H9 (cell line): ENCODE measurements around the gene CFAP410. TPM values are rescaled to one million over a fixed set of nuclear protein-coding genes. Genes with fewer than 3 reads are reported as not detected.

Experiments used
- DNase-seq: peaks from one replicate; pipeline ENCODE4 v3.0.0-alpha.2; 2017
- H2AFZ ChIP-seq: one replicate; pipeline ENCODE4 v1.6.1; 2013; ENCODE audit warnings: mild to moderate bottlenecking, low read length, control low read depth, moderate library complexity
- H2AK5ac ChIP-seq: 2 replicates; pipeline ENCODE4 v1.6.1; 2013; ENCODE audit warnings: low read length, control low read depth, mixed read lengths; ENCODE audit not compliant: insufficient read length
- H2BK120ac ChIP-seq: one replicate; pipeline ENCODE4 v1.6.1; 2013; ENCODE audit warnings: low read depth, mild to moderate bottlenecking, low read length, control low read depth, inconsistent platforms; ENCODE audit not compliant: poor library complexity, severe bottlenecking
- H2BK12ac ChIP-seq: 2 replicates; pipeline ENCODE4 v1.6.1; 2013; ENCODE audit warnings: low read length, control low read depth, mixed read lengths, low read depth; ENCODE audit not compliant: insufficient read length
- H2BK15ac ChIP-seq: 2 replicates; pipeline ENCODE4 v1.6.1; 2013; ENCODE audit warnings: low read depth, low read length, control low read depth
- H2BK20ac ChIP-seq: one replicate; pipeline ENCODE4 v1.6.1; 2013; ENCODE audit warnings: low read depth, mild to moderate bottlenecking, low read length, control low read depth, inconsistent platforms; ENCODE audit not compliant: poor library complexity, severe bottlenecking
- H2BK5ac ChIP-seq: 2 replicates; pipeline ENCODE4 v1.6.1; 2013; ENCODE audit warnings: low read length, control low read depth, mixed read lengths; ENCODE audit not compliant: insufficient read length
- H3K14ac ChIP-seq: 2 replicates; pipeline ENCODE4 v1.6.1; 2013; ENCODE audit warnings: low read length, control low read depth; ENCODE audit not compliant: insufficient read depth
- H3K18ac ChIP-seq: 2 replicates; pipeline ENCODE4 v1.6.1; 2013; ENCODE audit warnings: low read depth, mild to moderate bottlenecking, mixed read lengths, low read length, control low read depth; ENCODE audit not compliant: insufficient read length
- H3K23ac ChIP-seq: 2 replicates; pipeline ENCODE4 v1.6.1; 2013; ENCODE audit warnings: low read length, control low read depth, mixed read lengths, low read depth; ENCODE audit not compliant: insufficient read length
- H3K23me2 ChIP-seq: 2 replicates; pipeline ENCODE4 v1.6.1; 2013; ENCODE audit warnings: low read depth, mild to moderate bottlenecking, mixed read lengths, low read length, control low read depth; ENCODE audit not compliant: insufficient read length, poor library complexity, severe bottlenecking
- H3K27ac ChIP-seq: 2 replicates; pipeline ENCODE4 v1.5.1; 2013; ENCODE audit warnings: low read length, control low read depth, mixed read lengths, low read depth; ENCODE audit not compliant: insufficient read length
- H3K27me3 ChIP-seq: 2 replicates; pipeline ENCODE4 v1.6.1; 2013; ENCODE audit warnings: low read length, control low read depth, inconsistent platforms; ENCODE audit not compliant: insufficient read depth
- H3K4ac ChIP-seq: 2 replicates; pipeline ENCODE4 v1.6.1; 2013; ENCODE audit warnings: low read depth, mild to moderate bottlenecking, control low read depth, inconsistent platforms, low read length, moderate library complexity
- H3K4me1 ChIP-seq: 2 replicates; pipeline ENCODE4 v1.6.1; 2013; ENCODE audit warnings: low read length, control low read depth, inconsistent platforms; ENCODE audit not compliant: insufficient read depth
- H3K4me2 ChIP-seq: 2 replicates; pipeline ENCODE4 v1.6.1; 2013; ENCODE audit warnings: low read length, control low read depth, mixed read lengths; ENCODE audit not compliant: insufficient read length, insufficient read depth
- H3K56ac ChIP-seq: 2 replicates; pipeline ENCODE4 v1.6.1; 2013; ENCODE audit warnings: low read depth, mild to moderate bottlenecking, mixed read lengths, low read length, control low read depth; ENCODE audit not compliant: insufficient read length
- H3K79me1 ChIP-seq: 2 replicates; pipeline ENCODE4 v1.6.1; 2013; ENCODE audit warnings: low read depth, mild to moderate bottlenecking, moderate library complexity, low read length, control low read depth, inconsistent platforms; ENCODE audit not compliant: insufficient read depth, poor library complexity, severe bottlenecking
- H3K79me2 ChIP-seq: 2 replicates; pipeline ENCODE4 v1.6.1; 2013; ENCODE audit warnings: low read length, control low read depth, inconsistent platforms; ENCODE audit not compliant: insufficient read depth
- H3K9ac ChIP-seq: 2 replicates; pipeline ENCODE4 v1.6.1; 2013; ENCODE audit warnings: low read length, control low read depth, mixed read lengths; ENCODE audit not compliant: insufficient read length; ENCODE audit errors: extremely low read depth
- H3K9me3 ChIP-seq: one replicate; pipeline ENCODE4 v1.6.1; 2013; ENCODE audit warnings: low read depth, low read length, inconsistent platforms; ENCODE audit not compliant: control insufficient read depth
- H3T11ph ChIP-seq: one replicate; pipeline ENCODE4 v1.6.1; 2013; ENCODE audit warnings: mild to moderate bottlenecking, low read length, control low read depth, inconsistent platforms
- H4K20me1 ChIP-seq: one replicate; pipeline ENCODE4 v1.6.1; 2013; ENCODE audit not compliant: control insufficient read depth, insufficient read length, insufficient read depth
- H4K5ac ChIP-seq: 2 replicates; pipeline ENCODE4 v1.6.1; 2013; ENCODE audit warnings: low read depth, mild to moderate bottlenecking, mixed read lengths, low read length, control low read depth; ENCODE audit not compliant: insufficient read length
- H4K8ac ChIP-seq: replicated peaks from 2 replicates; pipeline ENCODE4 v1.6.1; 2013; ENCODE audit warnings: low read length, control low read depth, mixed read lengths, low read depth; ENCODE audit not compliant: insufficient read length
- H4K91ac ChIP-seq: 2 replicates; pipeline ENCODE4 v1.6.1; 2013; ENCODE audit warnings: low read depth, mild to moderate bottlenecking, moderate library complexity, mixed read lengths, low read length, control low read depth; ENCODE audit not compliant: insufficient read length
- H3K27ac Mint-ChIP-seq, 3 experiments: 2 replicates in 2 of 3; 3 replicates in 1 of 3; pipeline ENCODE4 v1.8.0; 2020 to 2021; ENCODE audit warnings: mixed read lengths in 3 of 3, mild to moderate bottlenecking in 1 of 3, moderate library complexity in 1 of 3
- H3K27me3 Mint-ChIP-seq: 2 replicates; pipeline ENCODE4 v1.8.0; 2021; ENCODE audit warnings: low read depth, mild to moderate bottlenecking, moderate library complexity, mixed read lengths
- H3K36me3 Mint-ChIP-seq, 3 experiments: 2 replicates in 2 of 3; 3 replicates in 1 of 3; pipeline ENCODE4 v1.8.0; 2020 to 2021; ENCODE audit warnings: low read depth in 3 of 3, mixed read lengths in 3 of 3; ENCODE audit not compliant: insufficient read depth in 1 of 3
- H3K4me1 Mint-ChIP-seq, 2 experiments: 2 replicates each; pipeline ENCODE4 v1.8.0; 2020; ENCODE audit warnings: mixed read lengths in 2 of 2
- H3K4me3 Mint-ChIP-seq, 2 experiments: 2 replicates in 1 of 2; 3 replicates in 1 of 2; pipeline ENCODE4 v1.8.0; 2020 to 2021; ENCODE audit warnings: mild to moderate bottlenecking in 2 of 2, mixed read lengths in 2 of 2, moderate library complexity in 1 of 2
- H3K9me3 Mint-ChIP-seq, 2 experiments: 2 replicates in 1 of 2; 3 replicates in 1 of 2; pipeline ENCODE4 v1.8.0; 2020; ENCODE audit warnings: mild to moderate bottlenecking in 2 of 2, mixed read lengths in 2 of 2, moderate library complexity in 1 of 2
- WGBS: extraction: QIAGEN DNeasy Blood & Tissue Kit; methylation state at CpG from one replicate; pipeline ENCODE4 v1.1.7; 2013; ENCODE audit warnings: missing lambda C conversion rate, low lambda C conversion rate, mixed read lengths; ENCODE audit not compliant: insufficient read length; ENCODE audit errors: extremely low coverage; 5-methylcytosine and 5-hydroxymethylcytosine counted together
- total RNA-seq: library from RNA; stranded (reverse); gene quantifications from 2 replicates; pipeline ENCODE4 v1.2.1, GENCODE V29; 2021
- TF ChIP-seq, protein P1 (sequence below): fragments of 200-600 bp; sonication (generic); conservative IDR thresholded peaks from 3 replicates; pipeline ENCODE4 v1.8.0; 2021; ENCODE audit warnings: antibody characterized with exemption, mild to moderate bottlenecking

The CFAP410 gene
- total RNA-seq, 1 experiment from 2014 or later: 17.0 TPM

DNA sequence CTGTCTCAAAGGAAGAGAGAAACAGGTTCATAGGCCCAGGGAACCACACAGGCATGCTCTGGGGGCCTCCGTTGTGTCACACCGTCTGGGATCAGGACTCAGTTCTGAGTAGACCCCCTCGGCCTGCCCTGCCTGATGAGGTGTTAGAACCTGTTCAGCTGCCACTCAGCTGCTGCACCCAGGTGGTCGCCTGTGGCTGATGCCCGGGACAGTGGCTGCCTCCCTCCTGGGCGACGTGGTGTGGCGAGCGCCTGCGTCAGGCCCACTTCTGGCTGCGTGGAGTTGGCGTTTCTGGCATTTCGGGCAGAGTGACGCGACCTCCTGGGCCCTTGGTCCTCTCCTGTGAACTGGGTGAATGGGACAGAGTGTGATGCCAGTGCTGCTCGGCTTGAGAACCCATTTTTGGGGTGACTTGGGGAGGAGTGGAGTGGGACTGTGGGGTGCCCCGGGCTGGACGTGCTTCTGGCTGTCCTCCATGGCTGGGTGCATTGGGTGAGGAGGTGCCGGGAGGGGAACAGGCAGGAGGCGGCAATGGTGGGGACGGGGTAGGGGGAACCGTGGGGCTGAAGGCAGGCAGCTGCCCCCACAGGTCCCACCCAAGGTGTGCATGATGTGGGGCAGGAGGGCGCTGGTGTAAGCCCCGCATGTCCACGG, 10.8 kb downstream of the CFAP410 start:
- H3K4me2 ChIP-seq: no peak overlapping the region
- H3K79me1 ChIP-seq: no peaks in the 10 kb centered on the region
- no peak overlapping the region for H4K8ac ChIP-seq
- H3K9me3 ChIP-seq: no peaks in the 10 kb centered on the region
- H3K23me2 ChIP-seq: no peaks in the 10 kb centered on the region
- no peak overlapping the region for H2BK5ac ChIP-seq
- H2BK20ac ChIP-seq: no peak overlapping the region
- no peak overlapping the region for H3K4ac ChIP-seq
- H2BK120ac ChIP-seq: no peak overlapping the region
- H3K9ac ChIP-seq: no peak overlapping the region
- no peaks in the 10 kb centered on the region for H3K79me2 ChIP-seq
- Mint-ChIP-seq H3K27me3 (no peaks in the 10 kb centered on the region), H3K9me3 (no peaks in the 10 kb centered on the region), H3K4me3 (no peak overlapping the region), H3K36me3 (peaks cover 0 to 5% (median 0%) of the 10 kb centered on the region in 3 experiments; a peak in 3 of 7 replicates), H3K4me1 (0 out of 4 replicates have a peak, but pooled peaks cover 0 to 3% of the 10 kb centered on the region in 2 experiments), H3K27ac (peak overlapping the region in 1 of 3 experiments; percentile 82; a peak in 3 of 7 replicates)
- H4K91ac ChIP-seq: no peak overlapping the region
- H3K23ac ChIP-seq: no peak overlapping the region
- H3T11ph ChIP-seq: no peak overlapping the region
- WGBS: no CpG with 5 or more reads among the region's 25 CpGs
- H2AFZ ChIP-seq: no peak overlapping the region
- DNase-seq: no peak
- TF ChIP-seq, protein P1, sequence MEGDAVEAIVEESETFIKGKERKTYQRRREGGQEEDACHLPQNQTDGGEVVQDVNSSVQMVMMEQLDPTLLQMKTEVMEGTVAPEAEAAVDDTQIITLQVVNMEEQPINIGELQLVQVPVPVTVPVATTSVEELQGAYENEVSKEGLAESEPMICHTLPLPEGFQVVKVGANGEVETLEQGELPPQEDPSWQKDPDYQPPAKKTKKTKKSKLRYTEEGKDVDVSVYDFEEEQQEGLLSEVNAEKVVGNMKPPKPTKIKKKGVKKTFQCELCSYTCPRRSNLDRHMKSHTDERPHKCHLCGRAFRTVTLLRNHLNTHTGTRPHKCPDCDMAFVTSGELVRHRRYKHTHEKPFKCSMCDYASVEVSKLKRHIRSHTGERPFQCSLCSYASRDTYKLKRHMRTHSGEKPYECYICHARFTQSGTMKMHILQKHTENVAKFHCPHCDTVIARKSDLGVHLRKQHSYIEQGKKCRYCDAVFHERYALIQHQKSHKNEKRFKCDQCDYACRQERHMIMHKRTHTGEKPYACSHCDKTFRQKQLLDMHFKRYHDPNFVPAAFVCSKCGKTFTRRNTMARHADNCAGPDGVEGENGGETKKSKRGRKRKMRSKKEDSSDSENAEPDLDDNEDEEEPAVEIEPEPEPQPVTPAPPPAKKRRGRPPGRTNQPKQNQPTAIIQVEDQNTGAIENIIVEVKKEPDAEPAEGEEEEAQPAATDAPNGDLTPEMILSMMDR: no peak
- no peak overlapping the region for H2BK12ac ChIP-seq
- H3K14ac ChIP-seq: no peak overlapping the region; the same call in 1 of the 2 replicates
- H2BK15ac ChIP-seq: no peak overlapping the region
- no peak overlapping the region for H4K5ac ChIP-seq
- H3K4me1 ChIP-seq: no peaks in the 10 kb centered on the region
- no peak overlapping the region for H3K27ac ChIP-seq
- H4K20me1 ChIP-seq: no peaks in the 10 kb centered on the region
- no peak overlapping the region for H3K56ac ChIP-seq
- H2AK5ac ChIP-seq: no peak overlapping the region
- no peaks in the 10 kb centered on the region for H3K27me3 ChIP-seq
- no peak overlapping the region for H3K18ac ChIP-seq
